Measurements from ENCODE around the gene TBC1D2.
A peak's percentile ranks its signal among the peaks of the same experiment; 100 is the strongest.
"Not testable (repeated sequence)": the region's sequence is repeated elsewhere in the genome, so short reads cannot be mapped to it uniquely, and the experiment has no call there.

The TBC1D2 gene

GRCh38 chr9:98176391-98177259, 78.8 kb downstream of the TBC1D2 start:
- Histone ChIP-seq H3K36me3 (ENCODE audit: control insufficient read depth, insufficient read depth, low read length) (no peaks in the 10 kb centered on the region), H3K4me1 (ENCODE audit: control insufficient read depth, insufficient read depth, low read length, poor library complexity, severe bottlenecking) (no peaks in the 10 kb centered on the region), H3K4me3 (ENCODE audit: insufficient read depth, low read depth, low read length, poor library complexity, severe bottlenecking) (no peak overlapping the region), H3K27me3 (replicated peaks; ENCODE audit: control insufficient read depth, insufficient read depth, low read length, poor library complexity, severe bottlenecking) (no peaks in the 10 kb centered on the region), H3K27ac (ENCODE audit: insufficient read depth, low read length, poor library complexity, severe bottlenecking) (no peak overlapping the region), H3K9me3 (ENCODE audit: control insufficient read depth, low read length) (no peaks in the 10 kb centered on the region)
- no peak for DNase-seq

GRCh38 chr9:98175762-98176161, 79.7 kb downstream of the TBC1D2 start:
- Histone ChIP-seq H3K27ac (ENCODE audit: insufficient read depth, low read length, poor library complexity, severe bottlenecking) (no peak overlapping the region), H3K4me1 (ENCODE audit: control insufficient read depth, insufficient read depth, low read length, poor library complexity, severe bottlenecking) (no peaks in the 10 kb centered on the region), H3K9me3 (ENCODE audit: control insufficient read depth, low read length) (no peaks in the 10 kb centered on the region), H3K4me3 (ENCODE audit: insufficient read depth, low read depth, low read length, poor library complexity, severe bottlenecking) (no peak overlapping the region), H3K27me3 (replicated peaks; ENCODE audit: control insufficient read depth, insufficient read depth, low read length, poor library complexity, severe bottlenecking) (no peaks in the 10 kb centered on the region), H3K36me3 (ENCODE audit: control insufficient read depth, insufficient read depth, low read length) (no peaks in the 10 kb centered on the region)
- no peak for DNase-seq

- no peaks in the 10 kb centered on the region for H3K9me3 ChIP-seq (ENCODE audit: control insufficient read depth, low read length)
- DNase-seq: no peak
- peaks cover 3% of the 10 kb centered on the region for H3K4me1 ChIP-seq (ENCODE audit: control insufficient read depth, insufficient read depth, low read length, poor library complexity, severe bottlenecking)
- no peaks in the 10 kb centered on the region for H3K27me3 ChIP-seq (replicated peaks; ENCODE audit: control insufficient read depth, insufficient read depth, low read length, poor library complexity, severe bottlenecking)
- no peak overlapping the region for H3K27ac ChIP-seq (ENCODE audit: insufficient read depth, low read length, poor library complexity, severe bottlenecking)
- H3K36me3 ChIP-seq (ENCODE audit: control insufficient read depth, insufficient read depth, low read length): no peaks in the 10 kb centered on the region
- no peak overlapping the region for H3K4me3 ChIP-seq (ENCODE audit: insufficient read depth, low read depth, low read length, poor library complexity, severe bottlenecking)
Observed at GRCh38 chr9:98175028-98175569, 80.3 kb downstream of the TBC1D2 start.

DNA sequence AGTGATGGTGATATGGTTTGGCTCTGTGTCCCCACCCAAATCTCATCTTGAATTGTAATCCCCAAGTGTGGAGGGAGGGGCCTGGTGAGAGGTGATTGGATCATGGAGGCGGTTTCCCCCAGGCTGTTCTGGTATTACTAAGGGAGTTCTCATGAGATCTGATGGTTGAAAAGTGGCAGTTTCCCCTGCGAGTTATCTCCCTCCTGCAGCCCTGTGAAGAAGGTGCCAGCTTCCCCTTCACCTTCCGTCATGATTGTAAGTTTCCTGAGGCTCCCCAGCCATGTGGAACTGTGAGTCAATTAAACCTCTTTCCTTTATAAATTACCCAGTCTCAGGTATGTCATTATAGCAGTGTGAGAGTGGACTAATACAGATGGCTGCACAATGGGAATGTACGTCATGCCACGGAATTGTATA, 80.9 kb downstream of the TBC1D2 start:
- DNase-seq; H3K4me3 ChIP-seq (ENCODE audit: insufficient read depth, low read depth, low read length, poor library complexity, severe bottlenecking); H3K9me3 ChIP-seq (ENCODE audit: control insufficient read depth, low read length); H3K36me3 ChIP-seq (ENCODE audit: control insufficient read depth, insufficient read depth, low read length); H3K4me1 ChIP-seq (ENCODE audit: control insufficient read depth, insufficient read depth, low read length, poor library complexity, severe bottlenecking); H3K27ac ChIP-seq (ENCODE audit: insufficient read depth, low read length, poor library complexity, severe bottlenecking); H3K27me3 ChIP-seq (replicated peaks; ENCODE audit: control insufficient read depth, insufficient read depth, low read length, poor library complexity, severe bottlenecking): not testable (repeated sequence)

DNA sequence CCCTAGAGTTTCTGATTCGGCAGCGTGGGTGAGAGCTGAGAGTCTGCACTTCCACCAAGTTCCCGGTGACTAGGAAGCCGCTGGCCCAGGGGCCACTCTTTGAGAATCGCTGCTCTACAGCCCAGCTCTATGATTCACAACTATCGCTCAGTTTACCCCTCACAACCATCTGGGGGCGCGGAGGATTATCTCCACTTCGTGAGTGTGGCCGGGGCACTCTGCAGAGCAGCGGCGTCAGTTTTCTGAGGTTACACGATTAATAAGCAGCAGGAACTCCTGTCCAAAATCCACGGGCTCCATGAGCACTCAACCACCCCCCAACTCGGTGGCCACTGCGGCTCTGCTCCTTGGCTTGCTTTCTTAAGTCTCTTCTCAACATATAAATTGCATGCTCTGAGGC, 82.3 kb downstream of the TBC1D2 start:
- DNase-seq: no peak
- Histone ChIP-seq H3K4me1 (ENCODE audit: control insufficient read depth, insufficient read depth, low read length, poor library complexity, severe bottlenecking) (peaks cover 22% of the 10 kb centered on the region), H3K27ac (ENCODE audit: insufficient read depth, low read length, poor library complexity, severe bottlenecking) (no peak overlapping the region), H3K9me3 (ENCODE audit: control insufficient read depth, low read length) (no peaks in the 10 kb centered on the region), H3K27me3 (replicated peaks; ENCODE audit: control insufficient read depth, insufficient read depth, low read length, poor library complexity, severe bottlenecking) (no peaks in the 10 kb centered on the region), H3K4me3 (ENCODE audit: insufficient read depth, low read depth, low read length, poor library complexity, severe bottlenecking) (no peak overlapping the region), H3K36me3 (ENCODE audit: control insufficient read depth, insufficient read depth, low read length) (no peaks in the 10 kb centered on the region)

- no peak for DNase-seq
- no peak overlapping the region for H3K4me3 ChIP-seq (ENCODE audit: insufficient read depth, low read depth, low read length, poor library complexity, severe bottlenecking)
- H3K9me3 ChIP-seq (ENCODE audit: control insufficient read depth, low read length): no peaks in the 10 kb centered on the region
- no peaks in the 10 kb centered on the region for H3K36me3 ChIP-seq (ENCODE audit: control insufficient read depth, insufficient read depth, low read length)
- no peaks in the 10 kb centered on the region for H3K27me3 ChIP-seq (replicated peaks; ENCODE audit: control insufficient read depth, insufficient read depth, low read length, poor library complexity, severe bottlenecking)
- peaks cover 22% of the 10 kb centered on the region for H3K4me1 ChIP-seq (ENCODE audit: control insufficient read depth, insufficient read depth, low read length, poor library complexity, severe bottlenecking)
- no peak overlapping the region for H3K27ac ChIP-seq (ENCODE audit: insufficient read depth, low read length, poor library complexity, severe bottlenecking)
Observed at GRCh38 chr9:98172604-98173003, 82.8 kb downstream of the TBC1D2 start.

DNA sequence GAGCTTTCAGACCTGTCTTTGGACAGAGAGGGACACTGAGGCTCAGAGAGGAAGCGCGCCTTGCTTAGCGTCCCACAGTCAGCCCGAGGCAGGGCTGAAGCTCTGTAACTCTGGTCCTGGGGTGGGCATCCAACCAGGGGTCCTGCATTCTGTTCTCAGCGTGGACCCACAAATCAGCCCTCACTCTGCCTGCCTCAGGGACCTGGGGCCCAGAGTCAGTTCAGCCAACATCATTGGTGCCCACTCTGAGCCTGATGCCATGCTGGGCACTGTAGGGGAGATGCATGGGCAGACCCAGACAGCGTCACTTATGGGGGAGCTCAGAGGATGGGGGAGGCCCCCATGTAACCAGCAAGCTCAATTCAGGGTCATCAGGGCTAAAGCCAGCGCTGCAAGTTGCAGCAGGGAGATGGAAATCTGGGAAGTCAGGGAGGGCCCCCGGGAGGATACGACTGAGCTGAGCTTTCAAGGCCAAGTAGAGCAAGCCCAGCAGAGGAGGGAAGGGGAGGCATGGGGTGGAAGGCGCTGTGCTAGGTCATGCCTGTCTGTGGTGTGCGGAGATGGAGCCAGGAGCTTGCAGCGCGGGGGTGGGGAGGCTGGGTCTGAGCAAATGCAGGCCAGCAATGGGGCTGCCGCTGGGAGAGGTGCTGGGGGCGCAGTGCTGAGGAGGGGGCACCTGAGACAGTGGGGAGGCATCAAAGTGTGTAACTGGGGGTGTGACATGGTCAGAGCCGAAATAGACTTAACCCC, 84.1 kb downstream of the TBC1D2 start:
- H3K4me3 ChIP-seq (ENCODE audit: insufficient read depth, low read depth, low read length, poor library complexity, severe bottlenecking): no peak overlapping the region
- H3K4me1 ChIP-seq (ENCODE audit: control insufficient read depth, insufficient read depth, low read length, poor library complexity, severe bottlenecking): peaks cover 22% of the 10 kb centered on the region
- H3K27me3 ChIP-seq (replicated peaks; ENCODE audit: control insufficient read depth, insufficient read depth, low read length, poor library complexity, severe bottlenecking): no peaks in the 10 kb centered on the region
- no peaks in the 10 kb centered on the region for H3K9me3 ChIP-seq (ENCODE audit: control insufficient read depth, low read length)
- H3K36me3 ChIP-seq (ENCODE audit: control insufficient read depth, insufficient read depth, low read length): no peaks in the 10 kb centered on the region
- no peak for DNase-seq
- no peak overlapping the region for H3K27ac ChIP-seq (ENCODE audit: insufficient read depth, low read length, poor library complexity, severe bottlenecking)

GRCh38 chr9:98168941-98169488, 86.4 kb downstream of the TBC1D2 start:
- no peaks in the 10 kb centered on the region for H3K9me3 ChIP-seq (ENCODE audit: control insufficient read depth, low read length)
- H3K4me3 ChIP-seq (ENCODE audit: insufficient read depth, low read depth, low read length, poor library complexity, severe bottlenecking): no peak overlapping the region
- no peaks in the 10 kb centered on the region for H3K36me3 ChIP-seq (ENCODE audit: control insufficient read depth, insufficient read depth, low read length)
- H3K27ac ChIP-seq (ENCODE audit: insufficient read depth, low read length, poor library complexity, severe bottlenecking): peak overlapping the region; percentile 59
- DNase-seq: peak in 2 of 3 donors; percentile 8 to 12
- no peaks in the 10 kb centered on the region for H3K27me3 ChIP-seq (replicated peaks; ENCODE audit: control insufficient read depth, insufficient read depth, low read length, poor library complexity, severe bottlenecking)
- H3K4me1 ChIP-seq (ENCODE audit: control insufficient read depth, insufficient read depth, low read length, poor library complexity, severe bottlenecking): peaks cover 22% of the 10 kb centered on the region

DNA sequence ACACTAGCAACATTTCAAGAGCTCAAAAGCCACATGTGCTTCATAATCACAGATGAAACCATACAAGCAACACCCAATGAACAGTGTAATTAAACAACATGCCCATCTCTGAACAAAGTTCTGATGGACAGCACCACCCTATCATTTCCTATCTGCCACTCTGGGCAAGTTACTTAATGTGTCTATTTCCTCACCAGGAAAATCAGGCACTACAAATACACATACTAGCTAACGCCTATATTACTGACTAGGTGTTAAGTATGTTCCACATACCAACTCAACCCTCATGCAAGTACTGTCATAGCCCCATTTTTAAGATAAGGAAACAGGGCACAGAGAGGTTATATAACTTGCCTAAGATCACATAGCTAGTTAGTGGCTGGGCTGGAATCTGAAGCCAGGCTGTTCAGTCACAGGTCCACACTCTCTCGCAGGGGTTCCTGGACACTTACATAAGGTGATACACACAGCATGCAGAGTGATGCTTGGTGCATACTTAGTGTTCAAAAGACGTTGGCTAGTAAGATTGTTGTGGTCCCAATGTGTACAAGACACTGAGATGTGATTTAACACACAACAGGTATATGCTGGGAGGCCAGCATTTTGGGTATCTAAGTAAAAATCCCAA, 87.2 kb downstream of the TBC1D2 start:
- H3K4me1 ChIP-seq (ENCODE audit: control insufficient read depth, insufficient read depth, low read length, poor library complexity, severe bottlenecking): peaks cover 22% of the 10 kb centered on the region
- no peak overlapping the region for H3K4me3 ChIP-seq (ENCODE audit: insufficient read depth, low read depth, low read length, poor library complexity, severe bottlenecking)
- peak overlapping the region; percentile 7 for H3K27ac ChIP-seq (ENCODE audit: insufficient read depth, low read length, poor library complexity, severe bottlenecking)
- no peak for DNase-seq
- no peaks in the 10 kb centered on the region for H3K27me3 ChIP-seq (replicated peaks; ENCODE audit: control insufficient read depth, insufficient read depth, low read length, poor library complexity, severe bottlenecking)
- H3K9me3 ChIP-seq (ENCODE audit: control insufficient read depth, low read length): no peaks in the 10 kb centered on the region
- no peaks in the 10 kb centered on the region for H3K36me3 ChIP-seq (ENCODE audit: control insufficient read depth, insufficient read depth, low read length)
